HUDEP-2 (cell line): ENCODE results near the gene IER5.
A peak's percentile ranks its signal among the peaks of the same experiment; 100 is the strongest.

ENCODE experiments used
- DNase-seq, 76 experiments: peaks; one replicate each; lab custom pipeline; 2025; ENCODE audit not compliant: unreplicated experiment in 76 of 76; lab: John Stamatoyannopoulos, UW

Gene IER5

GRCh38 chr1:181076852-181077251 lies 11.6 kb upstream of the IER5 start:
- DNase-seq = no peak

- DNase-seq = no peak
Observed at GRCh38 chr1:181077576-181078242, 10.8 kb upstream of the IER5 start.

GRCh38 chr1:181079382-181079781 lies 9.1 kb upstream of the IER5 start:
- no peak for DNase-seq

- no peak for DNase-seq
Observed at GRCh38 chr1:181079920-181080319, 8.6 kb upstream of the IER5 start.

GRCh38 chr1:181080556-181080955 lies 7.9 kb upstream of the IER5 start:
- DNase-seq = no peak

- DNase-seq = no peak
Observed at GRCh38 chr1:181081395-181081794, 7.1 kb upstream of the IER5 start.

GRCh38 chr1:181083842-181084605 lies 4.5 kb upstream of the IER5 start:
- peak in 70 of 76 experiments; percentile 14 to 78 (median 42) for DNase-seq

GRCh38 chr1:181084606-181084969 lies 3.9 kb upstream of the IER5 start:
- DNase-seq = no peak

- DNase-seq = no peak
Observed at GRCh38 chr1:181086091-181086490, 2.4 kb upstream of the IER5 start.

GRCh38 chr1:181086926-181087325 lies 1.6 kb upstream of the IER5 start:
- no peak for DNase-seq

- DNase-seq = peak in 2 of 76 experiments; percentile 8 to 16
Observed at GRCh38 chr1:181087400-181087901, 1.0 kb upstream of the IER5 start.

- peak in 17 of 76 experiments; percentile 10 to 55 (median 36) for DNase-seq
Observed at GRCh38 chr1:181089017-181089675, 646 bp downstream of the IER5 start.

- DNase-seq = peak in 73 of 76 experiments; percentile 14 to 82 (median 69)
Observed at GRCh38 chr1:181089676-181090544, 1.4 kb downstream of the IER5 start.

- peak in 39 of 76 experiments; percentile 5 to 57 (median 23) for DNase-seq
Observed at GRCh38 chr1:181090641-181091126, 2.2 kb downstream of the IER5 start.

- no peak for DNase-seq
Observed at GRCh38 chr1:181091309-181092040, 3.0 kb downstream of the IER5 start.

GRCh38 chr1:181092056-181092455 lies 3.6 kb downstream of the IER5 start:
- DNase-seq = no peak

GRCh38 chr1:181092883-181093458 lies 4.5 kb downstream of the IER5 start:
- DNase-seq = no peak

- no peak for DNase-seq
Observed at GRCh38 chr1:181094416-181095212, 6.1 kb downstream of the IER5 start.
